Panc1 (cell line): ENCODE data around the gene PTPRE.

ENCODE experiments used
- CTCF ChIP-seq: fragments of 450-650 bp; IDR thresholded peaks from 2 replicates; pipeline ENCODE4 v1.5.1; 2017; ENCODE audit warnings: mild to moderate bottlenecking
- POLR2AphosphoS5 ChIP-seq: IDR thresholded peaks from 2 replicates; pipeline ENCODE4 v1.6.1; 2012; ENCODE audit warnings: mild to moderate bottlenecking, low read depth, low read length, moderate library complexity
- REST ChIP-seq, 2 experiments: IDR thresholded peaks; 2 replicates each; pipeline ENCODE4 v1.6.1; 2011 to 2012; ENCODE audit warnings: low read depth in 2 of 2, control low read depth in 1 of 2, low read length in 1 of 2, mild to moderate bottlenecking in 1 of 2, moderate library complexity in 1 of 2; ENCODE audit not compliant: insufficient read depth in 1 of 2

- TF ChIP-seq CTCF (no peak), REST (IDR thresholded peaks at IDR 0.05; ENCODE audit: insufficient read depth in 1 of 2, low read depth in 2 of 2, low read length in 1 of 2) (no peak), POLR2AphosphoS5 (no peak)
These were observed 24.5 kb upstream of the PTPRE start for GRCh38 chr10:127882391-127882790.
